NOMO-1 treated with dmso at 0.1 percent for 144 hours (cell line): ENCODE data around the gene CLCN6.
"Not testable (repeated sequence)": the region's sequence is repeated elsewhere in the genome, so short reads cannot be mapped to it uniquely, and the experiment has no call there.

ENCODE experiments used
- DNase-seq: peaks from one replicate; lab custom pipeline; 2025; ENCODE audit not compliant: unreplicated experiment; lab: John Stamatoyannopoulos, UW

CLCN6 gene

GRCh38 chr1:11794446-11795237 lies 11.3 kb upstream of the CLCN6 start:
- DNase-seq: no peak

- no peak for DNase-seq
These were observed 10.6 kb upstream of the CLCN6 start for GRCh38 chr1:11795238-11795890.

GRCh38 chr1:11796036-11796828 lies 9.8 kb upstream of the CLCN6 start:
- no peak for DNase-seq

GRCh38 chr1:11797525-11798216 lies 8.3 kb upstream of the CLCN6 start:
- DNase-seq: no peak

DNA sequence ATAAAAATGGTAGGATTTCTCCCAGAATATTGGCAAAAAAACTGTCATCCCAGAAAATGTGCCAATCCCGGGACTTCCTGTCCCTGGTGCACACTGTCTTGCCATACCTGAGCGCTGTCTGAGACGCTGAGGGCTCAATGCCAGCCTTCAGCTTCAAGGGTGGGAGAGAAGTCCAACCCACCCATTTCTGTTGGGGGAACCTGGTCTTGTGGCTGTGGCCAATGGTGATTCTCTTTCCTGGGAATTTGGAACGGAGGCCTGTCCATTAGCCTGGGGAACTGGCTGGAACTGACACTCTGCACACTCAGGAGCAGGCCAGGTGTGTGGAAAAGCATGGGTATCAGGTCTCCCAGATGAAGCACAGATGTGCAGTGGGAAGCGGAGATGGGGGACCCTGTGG lies 6.9 kb upstream of the CLCN6 start:
- no peak for DNase-seq

- DNase-seq: no peak
These were observed 6.1 kb upstream of the CLCN6 start for GRCh38 chr1:11799896-11800295.

DNA sequence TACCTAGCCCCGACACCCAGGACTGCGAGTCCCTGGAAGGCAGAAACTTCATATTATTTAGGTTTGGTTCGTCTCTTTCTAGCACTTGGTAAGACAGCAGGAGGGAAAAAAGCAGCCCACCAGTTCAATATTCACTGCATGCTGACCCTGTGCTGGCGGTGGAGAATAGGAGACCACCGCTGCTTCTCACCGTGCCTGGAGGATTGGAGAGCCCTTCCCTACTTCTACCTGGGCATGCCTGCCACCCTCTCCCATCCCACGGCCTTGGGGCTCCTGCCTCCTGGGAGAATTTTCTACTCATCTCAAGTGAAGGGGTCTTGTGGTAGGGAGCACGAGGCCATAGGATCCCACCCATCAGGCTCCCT lies 5.6 kb upstream of the CLCN6 start:
- no peak for DNase-seq

DNA sequence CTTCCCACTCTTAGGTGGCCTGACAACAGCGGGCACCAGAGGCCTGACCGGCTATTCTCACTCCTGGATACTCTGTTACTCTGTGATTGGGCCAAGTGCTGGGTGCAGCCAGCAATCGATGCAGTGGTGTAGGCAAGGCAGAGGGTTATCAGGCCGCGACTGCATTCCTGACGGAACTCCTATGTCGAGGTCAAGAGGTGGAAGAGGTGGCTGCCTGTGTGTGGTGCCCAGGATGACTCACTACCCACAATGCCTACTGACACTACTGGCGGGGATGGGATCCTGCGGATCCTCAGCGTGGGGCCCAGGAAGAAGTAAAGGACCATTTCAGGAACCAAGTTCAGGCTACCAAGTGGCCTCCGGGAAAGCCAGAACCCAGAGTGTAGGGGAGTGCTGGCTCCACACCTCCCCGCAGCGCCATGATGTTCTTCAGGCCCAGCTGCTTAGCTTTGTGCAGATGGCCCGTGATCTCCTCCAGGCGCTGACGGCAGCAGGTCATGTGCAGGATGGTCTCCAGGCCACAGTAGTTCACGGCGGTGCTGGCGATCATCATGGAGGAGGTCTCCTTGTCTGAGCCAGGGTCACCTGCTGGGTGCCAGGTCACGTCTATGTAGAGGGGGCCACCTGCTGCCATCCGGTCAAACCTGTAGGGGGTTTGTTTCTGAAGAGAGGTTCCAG lies 5.1 kb upstream of the CLCN6 start:
- no peak for DNase-seq

DNA sequence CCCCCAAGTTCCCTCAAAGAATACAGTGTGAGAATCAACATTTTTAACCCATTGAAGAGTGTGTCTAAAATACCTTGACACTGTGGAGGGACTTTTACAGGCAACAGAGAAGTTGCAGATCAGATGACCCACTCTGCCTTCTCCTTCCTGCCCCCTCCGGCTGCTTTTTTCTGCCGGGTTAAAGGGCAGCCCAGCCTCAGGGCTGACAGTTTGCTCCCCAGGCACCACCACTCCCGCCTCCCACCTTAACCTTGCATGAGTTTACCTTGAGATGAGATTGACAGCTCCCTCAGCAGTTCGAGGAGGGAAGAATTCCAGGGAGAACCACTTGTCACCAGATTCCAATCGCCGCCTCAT lies 3.4 kb upstream of the CLCN6 start:
- no peak for DNase-seq

DNA sequence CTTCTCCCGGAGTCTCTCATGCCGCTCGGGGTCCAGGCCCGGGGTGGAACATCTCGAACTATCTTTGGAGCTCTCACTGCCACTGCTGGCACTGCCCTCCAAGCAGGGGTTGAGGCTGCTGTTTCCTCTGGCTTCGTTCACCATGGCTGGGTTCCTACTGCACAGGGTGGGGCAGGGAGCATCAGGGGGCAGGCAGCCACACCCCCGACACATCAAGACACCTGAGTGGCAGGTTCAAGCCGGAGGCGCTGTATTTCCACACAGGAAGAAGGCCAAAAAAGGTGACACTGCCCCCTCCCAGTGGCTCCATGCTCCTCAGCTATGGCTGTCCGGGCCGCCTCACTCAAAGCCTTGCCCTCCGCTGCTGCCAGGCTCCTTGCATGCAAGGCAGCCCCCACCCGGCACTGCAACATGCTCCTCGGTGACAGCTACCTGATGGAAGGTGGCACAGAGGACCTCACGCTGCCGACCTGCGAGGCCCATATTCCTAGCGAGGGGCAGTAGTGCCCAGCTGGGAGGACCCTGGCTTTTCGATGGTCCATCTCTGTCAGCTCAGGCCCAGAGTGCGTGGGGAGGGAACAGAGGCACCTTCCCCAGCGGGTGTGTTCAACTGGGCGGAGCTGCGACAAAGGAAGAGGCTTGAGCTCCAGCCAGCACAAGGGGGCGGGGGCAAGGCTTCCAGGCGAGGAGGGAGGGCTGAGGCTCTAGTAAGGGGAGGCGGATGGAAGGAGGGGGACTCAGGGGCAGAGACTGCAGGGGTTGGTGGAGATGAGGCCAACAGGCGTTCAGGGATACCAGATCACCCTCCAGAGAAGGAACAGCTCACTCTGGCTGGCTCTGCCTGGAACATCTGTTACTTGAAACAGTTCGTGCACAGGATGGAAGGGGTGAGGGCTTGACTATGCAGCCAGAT lies 2.8 kb upstream of the CLCN6 start:
- DNase-seq: peak; percentile 79

GRCh38 chr1:11803924-11804665 lies 1.9 kb upstream of the CLCN6 start:
- DNase-seq: not testable (repeated sequence)

DNA sequence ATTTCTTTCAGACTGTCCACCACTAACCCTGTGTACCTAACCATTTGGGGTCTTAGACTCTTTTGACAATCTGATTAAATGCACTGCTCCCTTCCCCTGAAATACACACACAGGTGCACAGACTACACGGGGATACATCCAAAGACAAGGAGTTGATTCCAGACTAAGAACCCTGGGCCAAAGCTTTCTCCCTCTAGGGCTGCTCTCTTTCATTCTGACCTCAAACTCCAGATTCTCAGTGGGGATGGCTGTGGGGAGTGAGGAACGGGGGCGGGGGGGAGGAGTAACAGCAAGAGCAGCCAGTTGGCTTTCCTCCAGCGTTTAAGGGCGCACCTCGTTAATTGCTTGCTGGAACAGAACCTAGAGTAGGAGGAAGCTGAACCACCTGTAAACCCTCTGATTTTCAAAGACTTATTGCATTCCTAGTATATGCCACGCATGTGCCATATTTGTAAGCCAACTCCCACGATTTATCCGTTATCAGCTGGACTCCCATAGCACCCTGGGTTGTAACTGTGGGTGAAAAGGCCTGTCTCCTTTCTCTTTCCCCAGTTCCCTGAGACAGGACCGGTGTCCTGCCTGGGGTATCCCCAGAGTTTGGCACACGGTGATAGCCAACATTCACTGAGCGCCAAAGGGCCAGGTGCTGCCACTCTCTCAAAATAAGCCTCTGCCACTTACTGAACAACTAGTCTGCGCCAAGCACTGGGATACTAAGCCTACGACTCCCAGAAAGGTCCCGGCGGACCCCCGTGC lies 1.1 kb upstream of the CLCN6 start:
- DNase-seq: no peak

DNA sequence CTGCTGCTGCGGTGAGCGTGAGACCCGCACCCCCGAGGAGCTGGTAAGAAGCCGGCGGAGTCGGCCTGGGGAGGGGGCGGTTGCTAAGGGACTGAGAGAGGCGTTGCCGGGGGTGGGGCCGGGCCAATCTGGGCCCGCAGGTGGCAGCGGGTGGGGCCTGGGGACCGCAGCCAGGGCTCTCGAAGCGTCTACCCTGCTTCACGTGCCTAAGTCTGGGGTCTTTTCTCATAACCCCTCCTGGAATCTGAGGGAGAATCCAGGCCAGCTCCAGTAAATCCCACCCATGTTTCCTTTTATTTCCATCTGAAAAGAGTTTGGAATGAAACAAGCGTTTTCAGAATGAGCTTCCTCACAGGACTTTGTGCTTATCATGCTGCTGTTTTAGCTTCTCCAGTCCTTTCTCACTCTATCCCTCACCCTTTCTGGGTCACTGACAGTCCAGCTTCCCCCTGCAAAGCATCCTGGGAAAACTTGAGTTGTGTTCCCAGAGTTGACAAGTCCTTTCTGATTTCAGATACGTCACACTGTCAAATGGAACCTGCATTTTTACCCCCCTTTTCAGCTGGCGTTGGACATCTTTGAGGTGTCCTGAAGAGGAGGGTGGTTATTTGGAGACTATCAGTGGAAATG lies 431 bp downstream of the CLCN6 start:
- no peak for DNase-seq

- no peak for DNase-seq
These were observed 1.1 kb downstream of the CLCN6 start for GRCh38 chr1:11807133-11807532.

GRCh38 chr1:11813021-11813420 lies 7.0 kb downstream of the CLCN6 start:
- DNase-seq: no peak

- DNase-seq: no peak
These were observed 11.2 kb downstream of the CLCN6 start for GRCh38 chr1:11817192-11817591.

DNA sequence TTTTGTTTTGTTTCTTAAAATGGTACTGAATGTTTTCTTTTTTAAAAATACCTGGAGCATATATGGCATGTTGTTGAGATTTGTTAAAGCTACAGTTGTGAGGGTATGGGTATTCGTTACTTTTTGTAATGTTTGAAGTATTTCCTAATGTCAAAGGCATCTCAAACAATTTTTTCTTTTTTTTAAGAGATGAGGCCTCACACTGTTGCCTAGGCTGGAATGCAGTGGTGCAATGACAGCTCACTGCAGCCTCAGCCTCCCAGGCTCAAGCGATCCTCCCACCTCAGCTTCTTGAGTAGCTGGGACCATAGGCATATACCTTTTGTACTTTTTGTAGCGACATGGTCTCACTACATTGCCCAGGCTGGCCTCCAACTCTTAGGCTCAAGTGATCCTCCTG lies 16.1 kb downstream of the CLCN6 start:
- no peak for DNase-seq
